Activated T-cell treated with anti-CD3 and anti-CD28 coated beads for 48 hours (primary cell): Measurements from ENCODE around the gene TTLL11.

Source experiments
- DNase-seq: peaks from one replicate; pipeline ENCODE4 v3.0.0-alpha.2; 2020; ENCODE audit warnings: low read depth

Gene TTLL11

DNA sequence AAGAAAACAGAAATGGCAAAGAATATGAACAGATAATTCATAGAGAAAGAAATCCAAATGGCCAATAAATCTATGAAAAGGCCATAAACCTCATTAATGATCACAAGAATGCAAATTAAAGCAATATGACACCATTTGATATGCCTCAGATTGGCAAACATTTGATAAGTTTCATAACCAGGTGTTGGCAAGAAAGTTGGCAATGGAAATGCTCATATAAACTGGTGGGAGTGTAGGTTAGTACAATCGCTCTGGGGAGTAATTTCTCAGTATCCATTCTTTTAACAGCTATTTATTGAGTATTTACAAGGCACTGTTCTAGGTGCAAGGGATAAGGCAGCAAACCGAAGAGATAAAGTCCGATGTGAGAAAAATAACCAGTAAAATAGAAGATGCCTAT, 154.5 kb downstream of the TTLL11 start:
- DNase-seq: no peak

DNA sequence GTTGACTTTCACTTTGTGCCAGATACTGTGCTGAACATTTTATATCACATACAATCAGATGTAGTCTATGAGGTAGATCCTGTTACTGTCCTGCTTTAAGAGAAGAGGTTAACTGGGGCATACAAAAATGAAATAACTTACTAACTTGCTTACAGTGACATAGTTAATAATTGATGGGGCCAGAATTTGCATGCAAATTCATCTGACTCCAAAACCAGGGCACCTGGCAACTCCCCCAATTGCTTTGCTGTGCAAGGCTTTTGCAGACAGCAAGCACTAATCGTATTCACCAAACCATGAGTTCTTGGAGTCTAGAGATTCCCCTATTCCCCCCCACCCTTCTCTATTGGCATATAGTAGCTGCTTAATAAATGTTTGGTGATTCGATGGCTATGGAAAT, 155.9 kb downstream of the TTLL11 start:
- DNase-seq: no peak

DNA sequence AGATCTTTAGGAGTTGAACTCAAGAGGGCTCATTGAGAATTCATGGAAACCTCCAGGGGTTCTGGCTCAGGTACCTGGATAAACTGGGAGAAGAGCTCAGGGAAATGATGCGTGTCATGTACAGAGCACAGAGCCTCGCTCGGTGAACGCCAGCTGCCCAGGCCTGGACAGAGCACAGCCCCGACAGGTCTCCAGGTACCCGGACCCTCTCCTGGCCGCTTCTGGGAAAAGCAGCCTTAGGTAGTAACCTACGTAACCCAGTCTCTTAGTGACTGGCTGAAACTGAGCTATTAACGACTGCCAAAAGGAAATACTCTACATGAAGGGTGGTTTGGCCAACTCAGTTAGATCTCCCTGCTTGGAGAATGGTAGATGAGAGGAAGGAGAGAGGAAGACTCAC, 157.4 kb downstream of the TTLL11 start:
- no peak for DNase-seq

- no peak for DNase-seq
Observed at GRCh38 chr9:121930956-121931355, 162.2 kb downstream of the TTLL11 start.

GRCh38 chr9:121929893-121930875, 162.9 kb downstream of the TTLL11 start:
- no peak for DNase-seq

DNA sequence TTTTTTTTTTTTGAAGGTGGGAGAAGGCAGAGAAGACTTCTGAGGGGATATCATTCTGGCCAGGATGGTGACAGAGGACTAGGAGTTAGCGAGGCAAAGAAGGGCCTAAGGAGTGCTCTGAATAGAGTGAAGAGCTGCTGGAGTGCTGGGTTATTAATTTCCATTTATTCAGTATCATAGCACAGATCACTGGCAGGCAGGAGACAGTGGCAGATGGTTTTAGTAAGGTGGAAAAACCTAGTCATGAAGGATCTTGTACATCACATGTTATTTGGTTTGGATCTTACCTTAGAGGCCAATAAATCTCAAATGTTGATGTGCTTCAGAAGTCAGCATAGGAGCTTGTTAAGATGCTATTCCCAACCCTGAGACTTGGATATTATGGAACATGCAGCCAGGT, 165.5 kb downstream of the TTLL11 start:
- DNase-seq: no peak

DNA sequence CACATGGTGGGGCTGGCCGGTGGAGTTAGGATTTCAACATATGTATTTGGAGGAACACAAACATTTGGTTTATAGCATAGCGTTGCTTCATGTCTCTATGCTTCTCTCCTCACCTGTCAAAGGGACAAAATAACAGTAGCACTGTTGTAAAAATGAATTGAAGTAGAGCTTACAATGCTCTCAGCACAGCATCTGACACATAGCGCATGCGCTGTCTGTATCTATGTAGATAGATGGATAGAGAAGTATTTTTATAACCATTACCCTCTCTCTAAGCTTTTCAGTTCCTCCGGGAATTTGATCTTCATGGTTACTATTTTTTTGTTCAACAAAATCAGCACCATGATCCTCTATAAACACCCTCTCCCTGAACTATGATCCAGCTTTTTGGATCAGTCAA, 166.0 kb downstream of the TTLL11 start:
- no peak for DNase-seq

DNA sequence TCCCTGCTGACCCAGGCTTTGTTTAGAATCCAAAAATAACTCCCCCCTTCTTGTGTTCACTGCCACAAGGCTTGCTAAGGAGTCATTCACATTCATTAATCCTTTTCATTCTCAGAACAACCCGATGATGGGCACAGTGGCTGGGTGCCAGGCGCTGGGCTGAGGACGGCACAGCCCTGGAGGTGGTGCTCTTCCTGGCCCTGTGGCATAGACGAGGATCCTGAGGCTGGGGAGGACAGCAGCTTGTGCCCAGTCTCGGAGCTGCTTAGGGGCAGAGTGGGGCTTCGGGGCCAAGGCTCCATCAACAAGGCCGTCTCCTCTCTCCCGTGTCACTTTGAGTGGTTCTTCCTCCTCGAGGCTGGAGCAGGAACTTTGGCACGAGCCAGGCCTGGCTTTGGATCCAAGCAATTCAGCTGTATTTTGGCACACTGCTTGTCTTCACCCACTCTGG, 166.7 kb downstream of the TTLL11 start:
- no peak for DNase-seq

DNA sequence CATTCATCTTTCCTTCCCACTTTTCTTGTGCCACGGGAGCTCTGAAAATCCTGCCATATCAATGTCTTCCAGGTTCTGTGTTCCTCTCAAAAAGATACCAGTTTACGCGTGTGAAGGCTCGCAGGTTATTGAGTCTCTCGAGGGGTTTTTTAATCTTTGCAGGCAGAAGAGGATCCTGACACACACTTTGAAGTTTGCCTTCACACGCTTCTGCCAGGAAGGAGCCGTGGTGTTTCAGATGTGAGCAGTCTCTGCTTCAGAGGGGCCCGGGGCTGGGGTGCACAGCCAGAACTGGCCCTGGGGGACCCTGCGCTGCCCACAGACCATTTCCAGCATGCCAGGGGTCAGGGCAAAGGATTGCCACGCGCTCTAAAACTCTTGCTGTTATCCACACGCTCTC, 167.2 kb downstream of the TTLL11 start:
- no peak for DNase-seq

DNA sequence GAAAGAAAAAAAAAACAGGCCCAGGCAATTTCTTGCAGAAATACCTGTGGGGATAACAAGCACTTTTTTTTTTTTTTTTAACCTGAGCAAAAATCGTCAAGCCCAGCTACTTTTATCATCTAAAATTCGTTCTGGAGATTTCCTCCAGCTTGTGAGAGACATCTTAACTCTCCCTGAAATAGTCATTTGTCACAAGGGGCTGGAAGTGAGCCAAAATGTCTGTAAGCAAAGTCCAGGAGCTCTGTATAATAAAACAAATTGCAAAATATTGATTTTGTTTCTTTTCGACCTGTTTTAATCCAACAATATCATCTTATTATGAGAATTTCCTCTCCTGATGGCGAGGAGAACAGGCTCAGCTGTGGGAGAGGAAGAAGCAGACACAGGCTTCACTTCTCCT, 168.4 kb downstream of the TTLL11 start:
- DNase-seq: no peak

- no peak for DNase-seq
Observed at GRCh38 chr9:121921444-121921843, 171.7 kb downstream of the TTLL11 start.

DNA sequence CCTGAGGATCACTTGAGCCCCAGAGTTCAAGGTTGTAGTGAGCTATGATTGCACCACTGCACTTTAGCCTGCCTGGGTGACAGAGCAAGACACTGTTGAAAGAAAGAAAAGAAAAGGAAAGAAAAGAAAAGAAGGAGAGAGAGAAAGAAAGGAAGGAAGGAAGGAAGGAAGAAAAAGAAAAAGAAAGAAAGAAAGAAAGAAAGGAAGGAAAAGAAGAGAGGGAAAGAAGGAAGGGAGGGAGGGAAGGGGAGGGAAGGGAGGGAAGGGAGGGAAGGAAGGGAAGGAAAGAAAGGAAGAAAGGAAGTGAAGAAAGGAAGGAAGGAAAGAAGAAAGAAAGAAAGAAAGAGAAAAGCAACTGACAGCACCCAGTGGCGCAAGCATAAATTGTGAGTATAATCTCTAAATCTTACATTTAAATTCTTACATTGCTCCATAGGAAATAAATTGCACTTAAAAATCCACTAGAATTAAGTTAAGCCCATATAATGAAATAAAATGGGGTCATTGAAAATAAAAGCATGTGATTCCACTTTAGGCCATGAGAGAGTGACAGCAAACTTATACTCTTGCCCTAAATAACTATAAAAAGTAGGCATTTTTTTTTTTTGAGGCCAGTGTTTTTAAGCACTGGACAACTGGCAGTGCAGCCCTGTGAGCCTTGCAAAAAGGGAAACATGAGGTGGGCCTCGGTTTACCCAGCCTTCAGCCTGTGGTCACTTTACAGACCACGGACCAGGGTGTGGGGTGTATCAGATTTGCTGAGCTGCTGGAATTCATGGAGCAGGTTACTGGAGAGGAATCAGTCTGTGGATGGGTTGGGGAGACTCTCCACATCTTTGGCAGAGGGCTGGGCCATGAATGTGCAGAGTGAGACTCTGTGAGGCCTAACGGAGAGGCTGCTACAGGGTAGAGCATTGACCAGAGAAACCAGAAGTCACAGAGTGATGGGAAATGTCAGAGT, 175.5 kb downstream of the TTLL11 start:
- DNase-seq: no peak

- DNase-seq: no peak
Observed at GRCh38 chr9:121915304-121915625, 177.8 kb downstream of the TTLL11 start.

GRCh38 chr9:121914604-121915303, 178.4 kb downstream of the TTLL11 start:
- DNase-seq: no peak

DNA sequence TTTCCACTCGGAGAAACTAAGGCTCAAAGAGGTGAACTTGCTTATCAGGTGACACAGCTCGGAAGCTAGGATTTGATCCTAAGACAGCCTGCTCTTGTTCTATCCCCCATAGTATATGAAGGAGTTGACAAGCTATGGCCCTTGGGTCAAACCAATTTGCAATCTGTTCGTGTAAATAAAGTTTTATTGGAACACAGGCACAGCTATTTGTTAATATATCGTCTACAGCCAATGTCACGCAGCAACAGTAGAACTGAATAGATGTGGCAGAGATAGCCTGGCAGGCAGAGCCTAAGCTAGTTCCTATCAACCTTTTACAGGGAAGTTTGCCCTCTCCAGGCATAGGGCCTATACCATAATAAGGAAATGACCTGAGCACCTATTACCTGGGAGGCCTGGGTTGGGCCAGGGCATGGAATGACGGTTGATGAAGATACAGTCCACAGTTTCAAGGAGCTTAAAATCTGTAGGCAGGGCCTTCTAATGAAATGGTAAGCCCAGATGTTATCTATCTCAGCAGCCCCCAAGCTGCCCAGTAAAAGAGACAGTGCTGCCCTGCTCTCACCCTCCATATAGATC, 179.0 kb downstream of the TTLL11 start:
- no peak for DNase-seq

- DNase-seq: no peak
Observed at GRCh38 chr9:121912812-121913627, 180.1 kb downstream of the TTLL11 start.

GRCh38 chr9:121910491-121911040, 182.5 kb downstream of the TTLL11 start:
- DNase-seq: no peak

DNA sequence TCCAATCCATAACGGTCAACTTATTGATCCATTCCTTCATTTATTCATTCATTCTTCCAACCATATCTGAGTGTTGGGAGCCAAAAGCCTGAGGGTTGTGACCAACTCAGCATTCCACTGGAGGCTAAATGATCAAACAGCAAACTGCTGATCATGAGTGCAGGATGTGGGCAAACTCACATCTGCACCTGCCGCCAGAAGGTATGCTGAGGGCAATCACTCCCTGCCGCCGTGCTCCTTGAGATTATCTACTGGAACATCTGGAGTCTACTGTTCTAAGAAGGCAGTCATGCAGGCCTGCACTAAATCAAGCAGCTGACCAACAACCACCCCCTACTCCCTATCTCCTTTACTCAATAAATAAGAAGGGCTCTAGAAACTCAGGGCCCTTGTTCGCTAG, 184.0 kb downstream of the TTLL11 start:
- no peak for DNase-seq

DNA sequence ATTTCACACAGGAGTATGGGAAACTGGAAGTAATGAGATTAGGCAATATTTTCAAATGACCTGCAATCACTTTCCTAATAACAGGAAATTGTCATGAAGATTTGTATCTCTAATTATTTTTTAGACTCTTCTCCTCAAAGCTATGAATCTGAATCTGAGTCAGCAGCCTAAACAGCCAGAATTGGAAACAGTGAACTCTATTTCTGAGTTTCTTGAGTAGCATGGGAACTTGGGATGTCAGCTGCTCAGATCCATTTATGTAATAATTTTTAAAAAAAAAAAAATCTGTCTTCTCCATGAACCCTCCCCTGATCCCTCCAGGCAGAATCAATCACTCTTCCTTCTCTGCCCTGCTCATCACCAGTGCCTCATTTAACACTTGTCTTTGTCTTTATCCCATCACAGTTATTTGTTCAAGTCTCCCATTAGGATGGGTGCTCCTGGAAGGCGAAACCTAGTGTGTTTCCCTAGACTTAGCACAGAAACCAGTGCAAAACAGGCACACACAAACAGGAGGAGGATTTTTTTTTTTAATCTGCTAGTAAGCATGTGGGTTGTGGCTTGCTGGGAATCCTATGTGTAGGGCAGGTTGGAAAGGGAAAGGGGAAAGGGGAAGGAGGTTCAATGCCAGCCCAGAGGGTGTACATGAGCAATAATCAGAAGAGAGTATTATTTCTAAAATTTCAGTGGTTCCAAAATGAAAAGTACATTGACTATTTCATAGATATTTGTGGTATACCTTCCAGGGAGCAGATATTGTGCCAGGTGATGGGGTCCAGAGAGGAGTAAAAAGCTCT, 186.8 kb downstream of the TTLL11 start:
- no peak for DNase-seq
